GM04503 (cell line): ENCODE data around the gene C1QL4.
"Not testable (repeated sequence)": the region's sequence is repeated elsewhere in the genome, so short reads cannot be mapped to it uniquely, and the experiment has no call there.

Experiments
- DNase-seq: peaks from one replicate; pipeline ENCODE4 v3.0.0-alpha.2; 2012; ENCODE audit warnings: low read depth

Gene C1QL4

DNA sequence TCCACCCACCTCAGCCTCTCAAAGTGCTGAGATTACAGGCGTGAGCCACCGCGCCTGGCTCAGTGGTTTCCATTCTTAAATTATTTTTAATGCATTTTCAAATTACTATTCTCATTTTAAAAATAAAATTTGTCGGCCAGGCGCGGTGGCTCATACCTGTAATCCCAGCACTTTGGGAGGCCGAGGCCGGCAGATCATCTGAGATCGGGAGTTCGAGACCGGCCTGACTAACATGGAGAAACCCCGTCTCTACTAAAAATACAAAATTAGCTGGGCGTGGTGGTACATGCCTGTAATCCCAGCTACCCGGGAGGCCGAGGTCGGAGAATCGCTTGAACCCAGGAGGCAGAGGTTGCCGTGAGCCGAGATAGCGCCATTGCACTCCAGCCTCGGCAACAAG is 3.2 kb downstream of the C1QL4 start:
- DNase-seq, result not testable (repeated sequence)

DNA sequence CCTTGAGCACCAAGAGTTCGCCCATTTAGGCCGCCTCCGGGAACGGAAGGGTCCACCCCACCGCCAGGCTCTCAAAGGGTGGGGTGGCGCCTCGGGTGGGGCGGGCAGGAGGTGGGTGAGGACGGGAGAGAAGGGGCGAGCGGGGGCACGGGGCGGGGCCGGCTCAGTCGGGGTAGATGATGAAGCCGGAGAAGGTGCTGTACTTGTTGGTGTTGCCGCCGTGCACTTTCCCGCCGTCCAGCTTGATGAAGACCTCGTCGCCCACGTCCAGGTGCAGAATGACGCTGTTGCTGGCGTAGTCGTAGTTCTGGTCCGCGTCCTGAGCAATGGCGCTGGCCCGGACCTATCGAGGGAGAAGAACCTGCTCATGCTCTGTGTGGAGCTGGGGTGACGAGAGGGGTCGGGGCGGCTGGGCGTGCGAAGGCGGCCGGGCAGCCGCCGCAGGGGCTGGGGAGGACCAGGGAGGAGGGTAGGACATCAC is 4.1 kb downstream of the C1QL4 start:
- no peak for DNase-seq

GRCh38 chr12:49332441-49332861 is 4.5 kb downstream of the C1QL4 start:
- DNase-seq, result no peak

GRCh38 chr12:49331380-49332222 is 5.4 kb downstream of the C1QL4 start:
- DNase-seq, result no peak

DNA sequence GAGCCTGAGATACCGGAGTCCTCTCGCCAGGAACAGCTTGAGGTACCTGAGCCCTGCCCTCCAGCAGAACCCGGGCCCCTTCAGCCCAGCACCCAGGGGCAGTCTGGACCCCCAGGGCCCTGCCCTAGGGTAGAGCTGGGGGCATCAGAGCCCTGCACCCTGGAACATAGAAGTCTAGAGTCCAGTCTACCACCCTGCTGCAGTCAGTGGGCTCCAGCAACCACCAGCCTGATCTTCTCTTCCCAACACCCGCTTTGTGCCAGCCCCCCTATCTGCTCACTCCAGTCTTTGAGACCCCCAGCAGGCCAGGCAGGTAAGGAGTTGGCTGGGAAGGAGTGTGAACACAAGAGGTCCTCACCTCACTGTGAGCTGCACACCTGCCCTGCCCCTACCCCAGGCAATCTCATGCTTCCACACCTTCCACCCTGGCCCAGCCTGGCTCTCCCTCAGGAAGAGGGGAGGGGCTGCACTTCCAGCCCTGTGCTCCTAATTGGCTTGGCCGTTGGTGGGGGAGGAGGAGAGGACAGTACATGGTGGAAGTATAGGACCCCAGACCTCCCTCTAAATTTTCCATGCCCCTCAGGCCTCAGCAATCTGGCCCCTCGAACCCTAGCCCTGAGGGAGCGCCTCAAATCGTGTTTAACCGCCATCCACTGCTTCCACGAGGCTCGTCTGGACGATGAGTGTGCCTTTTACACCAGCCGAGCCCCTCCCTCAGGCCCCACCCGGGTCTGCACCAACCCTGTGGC is 6.2 kb downstream of the C1QL4 start:
- no peak for DNase-seq

GRCh38 chr12:49330032-49330619 is 6.9 kb downstream of the C1QL4 start:
- no peak for DNase-seq

DNA sequence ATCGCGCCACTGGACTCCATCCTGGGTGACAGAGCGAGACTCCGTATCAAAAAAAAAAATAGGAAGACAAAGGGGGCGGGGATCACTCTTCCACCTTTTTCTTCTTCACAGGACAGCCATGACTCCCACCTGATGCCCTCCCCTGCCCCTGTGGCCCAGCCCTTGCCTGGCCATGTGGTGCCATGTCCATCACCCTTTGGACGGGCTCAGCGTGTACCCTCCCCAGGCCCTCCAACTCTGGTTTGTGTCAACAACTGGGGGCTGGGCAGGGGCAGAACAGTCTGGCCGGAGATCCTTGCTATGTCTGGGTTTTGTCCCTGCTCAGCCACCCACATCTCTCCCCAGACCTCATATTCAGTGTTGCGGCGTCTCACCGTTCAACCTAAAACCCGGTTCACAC is 8.2 kb downstream of the C1QL4 start:
- DNase-seq, result no peak

GRCh38 chr12:49327887-49328286 is 9.1 kb downstream of the C1QL4 start:
- DNase-seq, result no peak

DNA sequence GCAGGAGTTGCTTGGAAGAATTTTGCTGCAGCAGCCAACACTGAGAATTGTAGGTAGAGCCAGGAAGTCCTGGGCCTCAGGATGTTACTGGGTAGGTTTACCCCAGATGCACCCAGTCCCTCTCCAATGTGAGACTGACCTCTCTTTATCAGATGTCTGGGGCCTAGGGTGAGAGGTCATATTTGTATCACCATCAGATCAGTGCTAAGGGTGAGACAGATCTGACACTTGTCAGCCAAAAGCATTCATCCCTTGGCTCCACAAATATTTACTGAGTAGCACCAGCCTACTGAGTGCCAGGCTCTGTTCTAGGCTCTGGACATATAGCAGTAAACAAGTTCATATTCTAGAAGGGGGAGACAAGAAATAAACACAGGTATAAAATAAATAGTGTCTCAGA is 9.6 kb downstream of the C1QL4 start:
- no peak for DNase-seq

GRCh38 chr12:49325606-49326005 is 11.4 kb downstream of the C1QL4 start:
- DNase-seq, result no peak

- no peak for DNase-seq
Observed at GRCh38 chr12:49323524-49324097, 13.4 kb downstream of the C1QL4 start.

DNA sequence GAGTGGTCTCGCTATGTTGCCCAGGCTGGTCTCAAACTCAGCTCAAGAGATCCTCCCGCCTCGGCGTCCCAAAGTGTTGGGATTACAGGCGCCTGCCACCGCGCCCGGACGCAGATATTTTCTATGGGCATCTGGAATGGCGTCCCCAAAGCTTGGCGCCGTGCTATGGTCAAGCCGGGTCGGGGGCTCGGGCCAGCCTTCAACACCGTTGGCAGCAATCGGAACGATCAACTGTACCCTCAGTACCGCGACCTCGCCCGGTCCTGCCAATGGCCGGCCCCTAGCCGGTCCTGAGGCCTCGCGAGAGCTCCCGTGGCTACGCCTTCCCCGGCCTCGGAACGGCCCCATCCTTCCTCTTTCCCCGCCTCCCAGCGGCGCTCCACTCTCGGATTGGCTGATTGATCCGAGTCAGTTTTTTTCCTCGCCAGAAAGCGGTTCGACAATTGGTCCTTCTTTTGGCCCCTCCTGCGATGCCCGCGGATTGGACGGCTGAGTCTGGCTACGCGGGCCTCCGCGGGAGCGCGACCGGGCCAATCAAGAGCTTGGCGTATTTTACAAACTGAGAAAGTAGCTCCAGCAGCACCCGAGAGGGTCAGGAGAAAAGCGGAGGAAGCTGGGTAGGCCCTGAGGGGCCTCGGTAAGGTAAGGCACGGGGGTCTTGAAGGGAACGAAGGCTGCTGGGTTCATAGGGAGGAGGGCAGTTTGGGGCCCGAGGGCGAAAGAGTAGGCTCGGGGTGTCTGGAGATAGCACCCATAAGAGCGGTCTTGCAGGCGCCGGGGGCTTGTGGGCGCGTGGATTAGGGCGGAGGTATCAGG is 14.1 kb downstream of the C1QL4 start, which contains the start of gene TROAP:
TSS of gene TROAP (plus strand) at position 548 of the 816 bp plus-strand sequence. CDS start 354 bp downstream, outside the sequence.
- peak; percentile 94 for DNase-seq

DNA sequence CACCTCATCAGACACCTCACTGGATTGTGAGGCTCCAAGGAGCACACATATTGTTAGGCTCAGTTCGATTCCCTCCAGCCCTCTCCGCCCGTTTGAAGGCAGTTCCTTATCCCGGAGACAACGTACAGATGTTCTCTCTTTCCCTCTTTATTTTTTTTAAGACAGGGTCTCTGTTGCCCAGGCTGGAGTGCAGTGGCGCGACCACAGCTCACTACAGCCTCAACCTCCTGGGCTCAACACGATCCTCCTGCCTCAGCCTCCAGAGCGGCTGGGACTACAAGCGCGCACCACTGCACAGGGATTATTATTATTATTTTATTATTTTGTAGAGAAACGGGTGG is 14.7 kb downstream of the C1QL4 start:
- DNase-seq, result no peak

DNA sequence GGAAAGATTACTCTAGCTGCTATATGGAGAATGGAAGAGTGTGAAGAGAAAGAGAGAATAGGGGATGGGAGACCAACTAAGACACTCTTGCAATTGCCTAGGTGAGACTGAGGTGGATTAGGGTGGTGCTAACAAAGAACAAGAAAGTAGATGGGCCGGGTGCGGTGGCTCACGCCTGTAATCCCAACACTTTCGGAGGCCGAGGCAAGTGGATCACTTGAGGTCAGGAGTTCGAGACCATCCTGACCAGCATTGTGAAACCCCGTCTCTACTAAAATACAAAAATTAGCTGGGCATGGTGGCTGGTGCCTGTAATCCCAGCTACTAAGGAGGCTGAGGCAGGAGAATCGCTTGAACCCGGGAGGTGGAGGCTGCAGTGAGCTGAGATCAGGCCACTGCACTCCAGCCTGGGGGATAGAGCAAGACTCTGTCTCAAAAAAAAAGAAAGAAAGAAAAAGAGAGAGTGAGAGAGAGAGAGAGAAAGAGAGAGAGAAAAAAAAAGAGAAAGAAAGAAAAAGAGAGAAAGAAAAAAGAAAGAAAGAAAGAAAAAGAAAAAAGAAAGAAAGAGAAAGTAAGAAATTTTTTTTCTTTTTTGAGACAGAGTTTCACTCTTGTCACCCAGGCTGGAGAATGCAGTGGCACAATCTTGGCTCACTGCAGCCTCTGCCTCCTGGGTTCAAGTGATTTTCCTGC is 16.4 kb downstream of the C1QL4 start:
- DNase-seq, result not testable (repeated sequence)

GRCh38 chr12:49317118-49317517 is 19.9 kb downstream of the C1QL4 start:
- not testable (repeated sequence) for DNase-seq

DNA sequence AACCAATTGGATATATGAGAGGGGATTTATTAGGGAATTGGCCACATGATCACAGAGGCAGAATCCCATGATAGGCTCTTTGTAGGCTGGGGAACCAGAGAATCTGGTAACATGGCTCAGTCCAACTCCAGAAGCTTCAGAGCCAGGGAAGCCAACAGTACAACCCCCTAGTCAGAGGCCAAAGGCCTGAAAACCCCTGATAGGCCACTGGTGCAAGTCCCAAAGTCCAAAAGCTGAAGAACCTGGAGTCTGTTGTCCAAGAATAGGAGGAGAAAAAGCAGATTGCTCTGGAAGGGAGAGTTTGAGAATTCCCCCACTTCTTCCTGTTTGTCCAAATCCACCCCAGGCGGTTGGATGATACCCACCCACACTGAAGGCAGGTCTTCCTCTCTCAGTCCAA is 22.2 kb downstream of the C1QL4 start:
- no peak for DNase-seq

DNA sequence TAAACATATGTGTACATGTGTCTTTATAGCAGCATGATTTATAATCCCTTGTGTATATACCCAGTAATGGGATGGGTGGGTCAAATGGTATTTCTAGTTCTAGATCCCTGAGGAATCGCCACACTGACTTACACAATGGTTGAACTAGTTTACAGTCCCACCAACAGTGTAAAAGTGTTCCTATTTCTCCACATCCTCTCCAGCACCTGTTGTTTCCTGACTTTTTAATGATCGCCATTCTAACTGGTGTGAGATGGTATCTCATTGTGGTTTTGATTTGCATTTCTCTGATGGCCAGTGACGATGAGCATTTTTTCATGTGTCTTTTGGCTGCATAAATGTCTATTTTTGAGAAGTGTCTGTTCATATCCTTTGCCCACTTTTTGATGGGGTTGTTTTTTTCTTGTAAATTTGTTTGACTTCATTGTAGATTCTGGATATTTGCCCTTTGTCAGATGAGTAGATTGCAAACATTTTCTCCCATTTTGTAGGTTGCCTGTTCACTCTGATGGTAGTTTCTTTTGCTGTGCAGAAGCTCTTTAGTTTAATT is 26.5 kb downstream of the C1QL4 start:
- DNase-seq, result not testable (repeated sequence)

- DNase-seq, result no peak
Observed at GRCh38 chr12:49309386-49309785, 27.6 kb downstream of the C1QL4 start.

DNA sequence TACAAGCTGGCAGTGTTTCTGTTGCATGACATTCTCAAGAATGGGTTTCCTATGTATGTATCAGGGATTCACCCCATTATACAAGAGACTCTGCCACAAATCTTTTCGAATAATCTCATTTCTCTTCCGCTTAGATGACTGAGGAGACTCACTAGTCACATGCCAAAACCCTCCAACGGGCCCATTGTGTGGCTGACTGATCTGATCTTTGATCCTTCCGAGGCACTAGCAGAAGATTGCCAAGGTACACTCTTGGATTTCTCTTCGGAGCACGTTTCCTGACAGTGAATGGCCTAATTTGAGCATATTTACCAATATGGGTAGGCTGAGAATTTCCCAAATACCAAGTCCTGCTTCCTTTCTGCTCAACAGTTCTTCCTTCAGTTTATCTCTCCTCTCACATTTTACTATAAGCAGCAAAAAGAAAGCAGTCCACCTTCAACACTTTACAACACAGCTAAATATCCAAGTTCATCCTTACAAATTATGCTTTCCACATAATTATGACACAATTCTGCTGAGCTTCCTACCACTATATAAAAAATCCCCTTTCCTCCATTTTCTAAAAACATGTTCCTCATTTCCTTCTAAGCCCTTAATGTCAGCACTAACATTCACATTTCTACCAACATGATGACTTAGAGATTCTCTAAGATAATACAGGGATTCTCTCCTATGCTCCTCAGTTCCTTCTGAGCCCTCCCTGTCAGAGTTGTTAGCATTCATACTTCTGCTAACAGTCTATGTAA is 31.1 kb downstream of the C1QL4 start:
- DNase-seq, result no peak

- peak; percentile 66 for DNase-seq
Observed at GRCh38 chr12:49304161-49304560, 32.8 kb downstream of the C1QL4 start.
